Activated CD8-positive, alpha-beta T cell treated with anti-CD3 and anti-CD28 coated beads, Interleukin-2, amount 10 ng/mL, durations not matched to agents 7 days and 5 days (primary cell): ENCODE measurements around the gene MYO15B. TPM values are rescaled to one million over a fixed set of nuclear protein-coding genes. Genes with fewer than 3 reads are reported as not detected.
A peak's percentile ranks its signal among the peaks of the same experiment; 100 is the strongest.
"Not testable (repeated sequence)": the region's sequence is repeated elsewhere in the genome, so short reads cannot be mapped to it uniquely, and the experiment has no call there.

Experiments used
- ATAC-seq: fragments of 150-1000 bp; cut with Tn5 transposase; one replicate; pipeline ENCODE4 v1.10.0; 2021; ENCODE audit warnings: moderate library complexity
- CTCF ChIA-PET: fragments of 350-600 bp; sonication (Branson Sonifier 250); formaldehyde crosslinking; loops from one replicate; lab custom pipeline; 2021; ENCODE audit warnings: antibody characterized with exemption; lab: Charles Lee
- POLR2A ChIA-PET: fragments of 350-600 bp; sonication (Branson Sonifier 250); formaldehyde crosslinking; loops from one replicate; lab custom pipeline; 2021; ENCODE audit warnings: antibody characterized with exemption; lab: Charles Lee
- DNase-seq: peaks from one replicate; pipeline ENCODE4 v3.0.0-alpha.2; 2020
- H3K27ac Mint-ChIP-seq: one replicate; pipeline ENCODE4 v1.8.0; 2021; ENCODE audit warnings: mild to moderate bottlenecking, mixed read lengths
- H3K27me3 Mint-ChIP-seq: one replicate; pipeline ENCODE4 v1.8.0; 2021; ENCODE audit warnings: low read depth, mixed read lengths
- H3K36me3 Mint-ChIP-seq: one replicate; pipeline ENCODE4 v1.8.0; 2021; ENCODE audit warnings: low read depth, mixed read lengths
- H3K4me1 Mint-ChIP-seq: one replicate; pipeline ENCODE4 v1.8.0; 2021; ENCODE audit warnings: low read depth, mixed read lengths
- H3K4me3 Mint-ChIP-seq: one replicate; pipeline ENCODE4 v1.8.0; 2021; ENCODE audit warnings: mild to moderate bottlenecking, mixed read lengths
- H3K9me3 Mint-ChIP-seq: one replicate; pipeline ENCODE4 v1.8.0; 2022; ENCODE audit warnings: mixed read lengths; ENCODE audit not compliant: insufficient read depth
- total RNA-seq, 2 experiments: library from RNA; stranded (reverse); gene quantifications; one replicate each; pipeline ENCODE4 v1.2.3, GENCODE V29; 2021

MYO15B gene
- total RNA-seq, 2 experiments from 2014 or later = 26.9 to 27.8 TPM

DNA sequence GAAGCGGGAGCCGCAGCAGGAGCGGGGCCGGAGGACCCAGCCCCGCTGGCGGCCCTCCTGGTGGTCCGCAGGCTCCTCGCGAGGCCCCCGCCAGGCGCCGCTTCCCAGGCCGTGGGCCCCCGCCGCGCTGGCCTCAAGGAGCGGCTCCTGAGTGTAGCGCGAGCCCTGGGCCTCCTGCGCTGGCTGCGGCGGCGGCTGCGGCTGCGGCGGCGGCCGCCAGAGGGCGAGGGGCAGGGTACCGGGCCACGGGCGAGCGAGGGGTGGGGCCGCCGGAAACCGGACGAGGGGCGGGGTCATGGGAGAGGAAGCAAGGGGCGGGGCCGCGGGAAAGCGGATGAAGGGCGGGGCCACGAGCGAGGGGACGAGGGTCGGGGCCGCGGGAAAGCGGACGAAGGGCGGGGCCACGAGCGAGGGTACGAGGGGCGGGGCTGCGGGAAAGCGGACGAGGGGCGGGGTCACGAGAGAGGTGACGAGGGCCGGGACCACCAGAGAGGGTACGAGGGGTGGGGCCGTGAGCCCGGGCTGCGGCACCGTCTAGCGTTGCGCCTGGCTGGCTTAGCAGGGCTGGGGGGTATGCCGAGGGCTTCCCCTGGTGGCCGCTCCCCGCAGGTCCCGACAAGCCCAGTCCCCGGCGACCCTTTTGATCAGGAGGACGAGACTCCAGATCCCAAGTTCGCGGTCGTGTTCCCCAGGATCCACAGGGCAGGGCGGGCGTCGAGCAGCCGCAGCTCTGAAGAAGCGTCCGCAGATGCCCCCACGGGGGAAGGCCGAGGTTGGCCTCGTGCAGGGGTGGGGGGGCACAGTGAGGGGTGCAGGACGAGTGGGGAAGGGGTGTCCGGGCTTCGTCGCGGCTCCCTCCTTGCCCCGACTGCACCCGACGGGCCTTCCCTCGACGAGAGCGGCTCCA, 1.7 kb downstream of the MYO15B start:
- H3K4me1 Mint-ChIP-seq = peaks cover 24% of the 10 kb centered on the region
- peak; percentile 85 for ATAC-seq
- peak overlapping the region; percentile 61 for H3K4me3 Mint-ChIP-seq
- H3K9me3 Mint-ChIP-seq = no peaks in the 10 kb centered on the region
- peak overlapping the region; percentile 82 for H3K27ac Mint-ChIP-seq
- H3K27me3 Mint-ChIP-seq = peaks cover 18% of the 10 kb centered on the region
- DNase-seq = peak; percentile 98
- CTCF ChIA-PET = interaction anchor here (0.8 to 1.9 kb wide), 15 partner anchors 9 to 373 kb away, joined by 3 to 13 read pairs (median 4); partner anchors contain the start of genes GGA3, MRPS7, SMIM5 and TMEM94
- no peaks in the 10 kb centered on the region for H3K36me3 Mint-ChIP-seq
- POLR2A ChIA-PET = interaction anchor here (0.7 to 1.7 kb wide), 7 partner anchors 8 to 300 kb away, joined by 3 to 8 read pairs (median 3); partner anchors contain the start of genes SLC25A19, TMEM94 and TSEN54

- peaks cover 18% of the 10 kb centered on the region for H3K27me3 Mint-ChIP-seq
- no peaks in the 10 kb centered on the region for H3K9me3 Mint-ChIP-seq
- DNase-seq (no peak), ATAC-seq (no peak)
- POLR2A ChIA-PET = interaction anchor here (0.5 to 1.4 kb wide), 6 partner anchors 9 to 391 kb away, joined by 3 to 6 read pairs (median 3); partner anchors contain the start of gene SLC25A19
- no peak overlapping the region for H3K27ac Mint-ChIP-seq
- peak overlapping the region; percentile 3 for H3K4me3 Mint-ChIP-seq
- H3K4me1 Mint-ChIP-seq = peaks cover 24% of the 10 kb centered on the region
- CTCF ChIA-PET = interaction anchor here (0.8 to 2.6 kb wide), 6 partner anchors 12 to 340 kb away, joined by 3 to 18 read pairs (median 4); partner anchors contain the start of genes SMIM5 and TSEN54
- no peaks in the 10 kb centered on the region for H3K36me3 Mint-ChIP-seq
Observed at GRCh38 chr17:75589919-75590303, 2.3 kb downstream of the MYO15B start.

DNA sequence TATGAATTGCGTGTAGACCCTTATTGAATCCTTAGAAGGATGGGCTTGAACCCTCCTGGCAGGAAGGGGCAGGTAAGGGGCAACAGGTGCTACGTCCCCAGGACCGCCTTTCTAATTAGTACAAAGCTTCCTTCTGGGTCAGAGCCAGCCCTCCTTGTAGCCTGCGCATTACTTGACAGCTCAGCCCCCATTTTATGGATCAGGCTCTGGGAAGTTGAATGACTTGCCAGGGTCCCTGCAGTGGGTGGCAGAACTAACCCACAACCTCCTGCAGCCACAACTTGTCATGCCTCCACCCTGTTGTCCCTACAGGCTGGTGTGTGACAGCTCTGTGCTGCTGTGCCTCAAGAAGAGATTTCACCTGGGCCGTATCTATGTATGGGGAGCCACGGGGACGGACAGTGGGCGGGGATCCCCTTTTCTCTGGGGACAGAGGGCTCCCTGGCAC, 2.7 kb downstream of the MYO15B start:
- peaks cover 14% of the 10 kb centered on the region for H3K27me3 Mint-ChIP-seq
- H3K27ac Mint-ChIP-seq = peak overlapping the region; percentile 11
- POLR2A ChIA-PET = interaction anchor here (0.5 to 1.4 kb wide), 7 partner anchors 9 to 390 kb away, joined by 3 to 6 read pairs (median 3); partner anchors contain the start of gene SLC25A19
- no peaks in the 10 kb centered on the region for H3K36me3 Mint-ChIP-seq
- ATAC-seq (no peak), DNase-seq (no peak)
- H3K9me3 Mint-ChIP-seq = no peaks in the 10 kb centered on the region
- CTCF ChIA-PET = interaction anchor here (0.8 to 2.6 kb wide), 6 partner anchors 11 to 340 kb away, joined by 3 to 18 read pairs (median 4); partner anchors contain the start of genes SMIM5 and TSEN54
- peak overlapping the region; percentile 3 for H3K4me3 Mint-ChIP-seq
- peaks cover 24% of the 10 kb centered on the region for H3K4me1 Mint-ChIP-seq

GRCh38 chr17:75590849-75591721, 3.5 kb downstream of the MYO15B start:
- no peak for ATAC-seq
- H3K36me3 Mint-ChIP-seq = no peaks in the 10 kb centered on the region
- peak overlapping the region; percentile 32 for H3K27ac Mint-ChIP-seq
- H3K27me3 Mint-ChIP-seq = peaks cover 9% of the 10 kb centered on the region
- peak; percentile 34 for DNase-seq
- H3K9me3 Mint-ChIP-seq = no peaks in the 10 kb centered on the region
- ChIA-PET POLR2A (interaction anchor here (0.6 to 1.4 kb wide), 4 partner anchors 10 to 302 kb away, joined by 3 to 6 read pairs (median 4); partner anchors contain the start of gene SLC25A19), CTCF (interaction anchor here (0.8 to 2.6 kb wide), 5 partner anchors 11 to 341 kb away, joined by 3 to 18 read pairs (median 4); partner anchors contain the start of genes SMIM5 and TSEN54)
- peak overlapping the region; percentile 3 for H3K4me3 Mint-ChIP-seq
- peaks cover 24% of the 10 kb centered on the region for H3K4me1 Mint-ChIP-seq

- ATAC-seq (no peak), DNase-seq (no peak)
- Mint-ChIP-seq H3K4me3 (no peak overlapping the region), H3K9me3 (no peaks in the 10 kb centered on the region), H3K4me1 (peaks cover 24% of the 10 kb centered on the region), H3K27me3 (peaks cover 4% of the 10 kb centered on the region), H3K27ac (no peak overlapping the region), H3K36me3 (no peaks in the 10 kb centered on the region)
- ChIA-PET POLR2A (interaction anchor here (0.6 kb wide), 1 partner anchor 168 kb away, joined by 6 read pairs; no protein-coding TSS in a partner anchor), CTCF (interaction anchor here (2.6 kb wide), 1 partner anchor 10 kb away, joined by 18 read pairs; no protein-coding TSS in a partner anchor)
Observed at GRCh38 chr17:75591722-75592302, 4.2 kb downstream of the MYO15B start.

GRCh38 chr17:75592348-75593020, 4.9 kb downstream of the MYO15B start:
- H3K4me1 Mint-ChIP-seq = peaks cover 21% of the 10 kb centered on the region
- no peaks in the 10 kb centered on the region for H3K27me3 Mint-ChIP-seq
- H3K36me3 Mint-ChIP-seq = no peaks in the 10 kb centered on the region
- no peaks in the 10 kb centered on the region for H3K9me3 Mint-ChIP-seq
- peak overlapping the region; percentile 18 for H3K27ac Mint-ChIP-seq
- no peak for ATAC-seq
- CTCF ChIA-PET = interaction anchor here (0.6 to 2.6 kb wide), 4 partner anchors 9 to 801 kb away, joined by 3 to 18 read pairs (median 3); partner anchors contain the start of gene SMIM5
- DNase-seq = no peak
- no peak overlapping the region for H3K4me3 Mint-ChIP-seq
- POLR2A ChIA-PET = interaction anchor here (0.8 kb wide), 1 partner anchor 11 kb away, joined by 5 read pairs; no protein-coding TSS in a partner anchor

DNA sequence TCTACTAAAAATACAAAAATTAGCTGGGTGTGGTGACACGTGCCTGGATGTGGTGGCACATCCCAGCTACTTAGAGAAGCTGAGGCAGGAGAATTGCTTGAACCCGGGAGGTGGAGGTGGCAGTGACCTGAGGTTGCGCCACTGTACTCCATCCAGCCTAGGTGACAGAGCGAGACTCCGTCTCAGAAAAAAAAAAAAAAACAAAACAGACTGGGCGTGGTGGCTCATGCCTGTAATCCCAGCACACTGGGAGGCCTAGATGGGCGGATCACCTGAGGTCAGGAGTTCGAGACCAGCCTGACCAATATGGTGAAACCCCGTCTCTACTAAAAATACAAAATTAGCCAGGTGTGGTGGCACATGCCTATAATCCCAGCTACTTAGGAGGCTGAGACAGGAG, 5.8 kb downstream of the MYO15B start:
- H3K27me3 Mint-ChIP-seq, H3K27ac Mint-ChIP-seq, H3K9me3 Mint-ChIP-seq, H3K4me3 Mint-ChIP-seq, H3K36me3 Mint-ChIP-seq, DNase-seq, ATAC-seq: not testable (repeated sequence)
- H3K4me1 Mint-ChIP-seq = peaks cover 18% of the 10 kb centered on the region
- POLR2A ChIA-PET = interaction anchor here (0.8 kb wide), 1 partner anchor 12 kb away, joined by 5 read pairs; no protein-coding TSS in a partner anchor
- CTCF ChIA-PET = interaction anchor here (0.6 to 1.3 kb wide), 3 partner anchors 39 to 802 kb away, joined by 3 read pairs; partner anchors contain the start of gene SMIM5

GRCh38 chr17:75594499-75595283, 7.1 kb downstream of the MYO15B start:
- Mint-ChIP-seq H3K27ac (no peak overlapping the region), H3K9me3 (no peaks in the 10 kb centered on the region), H3K4me1 (peaks cover 13% of the 10 kb centered on the region), H3K36me3 (no peaks in the 10 kb centered on the region), H3K4me3 (no peak overlapping the region), H3K27me3 (no peaks in the 10 kb centered on the region)
- ATAC-seq (no peak), DNase-seq (no peak)
- CTCF ChIA-PET = no interaction called here
- POLR2A ChIA-PET = no interaction called here

- no peak overlapping the region for H3K4me3 Mint-ChIP-seq
- CTCF ChIA-PET = no interaction called here
Observed at GRCh38 chr17:75595284-75595919, 7.8 kb downstream of the MYO15B start.

More at GRCh38 chr17:75595284-75595919, 7.8 kb downstream of the MYO15B start:
- POLR2A ChIA-PET = no interaction called here
- no peak overlapping the region for H3K27ac Mint-ChIP-seq
- H3K4me1 Mint-ChIP-seq = peaks cover 11% of the 10 kb centered on the region
- H3K9me3 Mint-ChIP-seq = no peaks in the 10 kb centered on the region
- H3K27me3 Mint-ChIP-seq = no peaks in the 10 kb centered on the region
- ATAC-seq (no peak), DNase-seq (no peak)
- H3K36me3 Mint-ChIP-seq = no peaks in the 10 kb centered on the region
